H1 (cell line): ENCODE data around the gene C1RL. TPM values are rescaled to one million over a fixed set of nuclear protein-coding genes. Genes with fewer than 3 reads are reported as not detected.
A peak's percentile ranks its signal among the peaks of the same experiment; 100 is the strongest.

Experiments used
- CTCF ChIA-PET: fragments of 300-600 bp; sonication (Branson Sonifier 250); formaldehyde crosslinking; loops from one replicate; lab custom pipeline; 2021; ENCODE audit not compliant: partially characterized antibody; lab: Charles Lee
- POLR2A ChIA-PET: fragments of 300-600 bp; sonication (Branson Sonifier 250); formaldehyde crosslinking; loops from one replicate; lab custom pipeline; 2021; ENCODE audit warnings: inconsistent platforms; ENCODE audit not compliant: partially characterized antibody; lab: Charles Lee
- DNase-seq, 2 experiments: peaks; one replicate each; pipeline versions ENCODE4 v3.0.0 to v3.0.0-alpha.2; 2010 to 2022; ENCODE audit warnings: low spot score in 2 of 2, low read depth in 1 of 2, mixed read lengths in 1 of 2
- FAIRE-seq: peaks from 2 replicates; lab custom pipeline; 2011; peaks lifted over from hg19 to GRCh38; lab: Jason Lieb, UNC
- H2AFZ ChIP-seq: 2 replicates; pipeline ENCODE4 v1.8.1; 2012; ENCODE audit warnings: low read length, inconsistent platforms
- H2AK5ac ChIP-seq: 2 replicates; pipeline ENCODE4 v1.6.1; 2013; ENCODE audit warnings: low read depth, low read length
- H2BK120ac ChIP-seq: replicated peaks from 2 replicates; pipeline ENCODE3; 2013; ENCODE audit warnings: low read depth, low read length, inconsistent platforms
- H2BK12ac ChIP-seq: 2 replicates; pipeline ENCODE4 v1.6.1; 2013; ENCODE audit warnings: low read depth, low read length
- H2BK15ac ChIP-seq: 2 replicates; pipeline ENCODE4 v1.6.1; 2013; ENCODE audit warnings: low read length
- H2BK20ac ChIP-seq: 2 replicates; pipeline ENCODE4 v1.6.1; 2013; ENCODE audit warnings: low read length
- H2BK5ac ChIP-seq: 2 replicates; pipeline ENCODE4 v1.6.1; 2013; ENCODE audit warnings: low read depth, low read length
- H3K14ac ChIP-seq: 2 replicates; pipeline ENCODE4 v1.6.1; 2013; ENCODE audit warnings: inconsistent platforms; ENCODE audit not compliant: insufficient read length
- H3K18ac ChIP-seq: 2 replicates; pipeline ENCODE4 v1.6.1; 2013; ENCODE audit warnings: low read length; ENCODE audit errors: extremely low read depth
- H3K23ac ChIP-seq: 2 replicates; pipeline ENCODE4 v1.6.1; 2013; ENCODE audit warnings: inconsistent platforms; ENCODE audit not compliant: insufficient read length
- H3K23me2 ChIP-seq: 2 replicates; pipeline ENCODE4 v1.6.1; 2013; ENCODE audit warnings: low read depth, low read length
- H3K27ac ChIP-seq: 2 replicates; pipeline ENCODE4 v1.6.1; 2011; ENCODE audit warnings: low read depth, low read length, inconsistent platforms
- H3K27me3 ChIP-seq, 4 experiments: replicated peaks in 1 of 4; 1 replicate in 1 of 4; 2 replicates in 3 of 4; pipeline versions ENCODE4 v1.6.1 to v1.8.1; 2011 to 2013; ENCODE audit warnings: low read length in 3 of 4, mild to moderate bottlenecking in 3 of 4, inconsistent platforms in 2 of 4, mixed read lengths in 2 of 4, moderate library complexity in 1 of 4; ENCODE audit not compliant: control insufficient read depth in 3 of 4, insufficient read depth in 3 of 4; ENCODE audit errors: extremely low read depth in 1 of 4
- H3K36me3 ChIP-seq, 4 experiments: 2 replicates each; pipeline versions ENCODE4 v1.6.1 to v1.8.1; 2011 to 2013; ENCODE audit warnings: mild to moderate bottlenecking in 4 of 4, low read length in 3 of 4, moderate library complexity in 2 of 4, control low read depth in 1 of 4, inconsistent platforms in 1 of 4; ENCODE audit not compliant: insufficient read depth in 4 of 4, control insufficient read depth in 2 of 4
- H3K4ac ChIP-seq: replicated peaks from 2 replicates; pipeline ENCODE3; 2013; ENCODE audit warnings: low read length, low read depth, mixed read lengths, inconsistent platforms; ENCODE audit not compliant: insufficient read length
- H3K4me1 ChIP-seq, 4 experiments: replicated peaks in 1 of 4; 1 replicate in 1 of 4; 2 replicates in 3 of 4; pipeline versions ENCODE4 v1.6.1 to v1.8.1; 2011 to 2013; ENCODE audit warnings: low read length in 3 of 4, inconsistent platforms in 2 of 4, mixed read lengths in 1 of 4; ENCODE audit not compliant: insufficient read depth in 4 of 4, control insufficient read depth in 3 of 4
- H3K4me2 ChIP-seq, 2 experiments: 2 replicates each; pipeline versions ENCODE4 v1.6.1 to v1.8.1; 2011 to 2013; ENCODE audit warnings: low read depth in 2 of 2, low read length in 2 of 2, control low read depth in 1 of 2, inconsistent platforms in 1 of 2, mild to moderate bottlenecking in 1 of 2; ENCODE audit not compliant: insufficient read depth in 1 of 2
- H3K4me3 ChIP-seq, 4 experiments: fragments of 200-600, 300-600 bp in 1 of 4; sonication (generic), shearing (Covaris generic), sonication (Bioruptor Twin) in 1 of 4; 2 replicates each; pipeline versions ENCODE4 v1.5.1 to v1.8.1; 2011 to 2016; ENCODE audit warnings: low read length in 4 of 4, low read depth in 3 of 4, control low read depth in 2 of 4, inconsistent platforms in 2 of 4, mild to moderate bottlenecking in 2 of 4, mixed read lengths in 1 of 4, moderate library complexity in 1 of 4; ENCODE audit not compliant: insufficient read depth in 2 of 4; ENCODE audit errors: extremely low read depth in 1 of 4
- H3K56ac ChIP-seq: replicated peaks from 2 replicates; pipeline ENCODE3; 2013; ENCODE audit warnings: low read depth, mild to moderate bottlenecking, mixed read lengths, low read length, inconsistent platforms; ENCODE audit not compliant: insufficient read length
- H3K79me1 ChIP-seq: 2 replicates; pipeline ENCODE4 v1.6.1; 2013; ENCODE audit warnings: low read depth, low read length, control low read depth
- H3K79me2 ChIP-seq, 2 experiments: 2 replicates each; pipeline versions ENCODE4 v1.6.1 to v1.8.1; 2012 to 2013; ENCODE audit warnings: low read length in 2 of 2, mild to moderate bottlenecking in 2 of 2, inconsistent platforms in 1 of 2; ENCODE audit not compliant: insufficient read depth in 2 of 2, control insufficient read depth in 1 of 2
- H3K9ac ChIP-seq, 4 experiments: replicated peaks in 1 of 4; 1 replicate in 1 of 4; 2 replicates in 3 of 4; pipeline versions ENCODE4 v1.6.1 to v1.8.1; 2011 to 2013; ENCODE audit warnings: low read depth in 3 of 4, low read length in 3 of 4, control low read depth in 2 of 4, mild to moderate bottlenecking in 2 of 4, moderate library complexity in 2 of 4, inconsistent platforms in 1 of 4; ENCODE audit errors: extremely low read depth in 1 of 4
- H3K9me3 ChIP-seq, 2 experiments: 2 replicates each; pipeline versions ENCODE4 v1.6.1 to v1.8.1; 2012 to 2013; ENCODE audit warnings: mild to moderate bottlenecking in 2 of 2, moderate library complexity in 2 of 2, control low read depth in 1 of 2, inconsistent platforms in 1 of 2, low read depth in 1 of 2, low read length in 1 of 2, mixed read lengths in 1 of 2; ENCODE audit not compliant: insufficient read depth in 2 of 2
- H4K20me1 ChIP-seq, 2 experiments: replicated peaks in 1 of 2; 2 replicates each; pipeline versions ENCODE3 to v1.8.1; 2011 to 2013; ENCODE audit warnings: inconsistent platforms in 2 of 2, low read length in 2 of 2, mild to moderate bottlenecking in 1 of 2; ENCODE audit not compliant: insufficient read depth in 2 of 2, control insufficient read depth in 1 of 2
- H4K5ac ChIP-seq: 2 replicates; pipeline ENCODE4 v1.6.1; 2013; ENCODE audit warnings: low read length, low read depth, mixed read lengths, inconsistent platforms; ENCODE audit not compliant: insufficient read length
- H4K8ac ChIP-seq: 2 replicates; pipeline ENCODE4 v1.8.0; 2013; ENCODE audit warnings: mild to moderate bottlenecking, moderate library complexity, low read length, inconsistent platforms; ENCODE audit not compliant: insufficient read depth; ENCODE audit errors: extremely low read depth
- H4K91ac ChIP-seq: replicated peaks from 2 replicates; pipeline ENCODE3; 2013; ENCODE audit warnings: low read length, mixed read lengths, inconsistent platforms; ENCODE audit not compliant: insufficient read length
- CBX5 ChIP-seq: fragments of 300-800, 300-1000 bp; sonication (generic); IDR thresholded peaks from 2 replicates; pipeline ENCODE4 v1.7.1; 2016; ENCODE audit warnings: antibody characterized with exemption, low read length, low read depth
- RBBP5 ChIP-seq: IDR thresholded peaks from 2 replicates; pipeline ENCODE4 v1.7.1; 2012; ENCODE audit warnings: low read depth, mild to moderate bottlenecking, inconsistent platforms, low read length, moderate library complexity, borderline replicate concordance
- SP2 ChIP-seq: IDR thresholded peaks from 2 replicates; pipeline ENCODE4 v1.6.1; 2012; ENCODE audit warnings: mild to moderate bottlenecking, low read length, inconsistent platforms
- SUZ12 ChIP-seq: fragments of 200-600 bp; sonication (generic); IDR thresholded peaks from 2 replicates; pipeline ENCODE4 v1.6.1; 2012; ENCODE audit warnings: mild to moderate bottlenecking, inconsistent platforms, low read length, moderate library complexity, mixed read lengths
- WGBS, 2 experiments: shearing (Covaris generic) in 1 of 2; methylation state at CpG; one replicate each; pipeline versions ENCODE4 v1.1.6 to v1.1.7; 2013 to 2015; ENCODE audit warnings: low lambda C conversion rate in 2 of 2, mixed read lengths in 2 of 2, inconsistent platforms in 1 of 2, low coverage in 1 of 2, missing lambda C conversion rate in 1 of 2; ENCODE audit not compliant: insufficient replicate concordance in 2 of 2, insufficient coverage in 1 of 2, insufficient read length in 1 of 2; ENCODE audit errors: extremely low coverage in 1 of 2, missing lambda C conversion rate in 1 of 2; 5-methylcytosine and 5-hydroxymethylcytosine counted together
- polyA plus RNA-seq, 7 experiments: library from polyadenylated mRNA; depleted of rRNA in 3 of 7; stranded (reverse) in 5 of 7; unstranded in 2 of 7; fragments of >200 nt in 5 of 7; fragments of 200-250 nt in 2 of 7; gene quantifications; 1 replicate in 5 of 7; 2 replicates in 1 of 7; 4 replicates in 1 of 7; pipeline versions ENCODE4 v1.2.1 to v1.2.3, GENCODE V29; 2011 to 2013; ENCODE audit warnings: missing spikeins in 2 of 7, mixed read lengths in 2 of 7
- total RNA-seq: library from RNA; stranded (reverse); fragmentation: NEBNext Ultra II Directional; extraction: Animal tissue kit (Norgen Biotek cat#: 25700); gene quantifications from 2 replicates; pipeline ENCODE4 v1.2.1, GENCODE V29; 2021

The C1RL gene
- total and polyA plus RNA-seq, 2 of the 8 experiments (the other 6 are each of a cell fraction or from before 2014, with no cell fraction given), result 11.4 to 15.5 TPM

DNA sequence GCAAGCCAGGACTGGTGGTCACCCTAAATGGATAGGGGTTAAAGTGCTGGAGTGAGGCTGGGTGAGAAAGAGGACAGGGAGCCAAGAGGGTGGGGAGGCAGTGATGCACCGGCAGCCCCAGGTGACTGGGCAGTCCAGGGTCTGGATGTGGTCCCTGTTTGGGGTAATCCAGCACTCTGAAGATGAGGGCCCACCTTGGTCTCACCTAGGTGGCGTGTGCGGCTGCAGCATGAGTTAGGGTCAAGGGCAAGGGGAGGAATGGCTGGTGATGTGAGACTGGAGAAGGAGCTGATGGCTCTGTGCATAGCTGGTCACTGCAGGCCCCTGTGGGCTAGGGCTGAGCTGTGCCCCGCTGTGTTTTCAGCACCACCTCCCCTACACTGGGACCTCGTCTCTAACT, 1.6 kb upstream of the C1RL start:
- Histone ChIP-seq H4K8ac (no peak overlapping the region), H3K79me1 (no peaks in the 10 kb centered on the region), H2BK20ac (no peak overlapping the region), H3K18ac (no peak overlapping the region), H2BK120ac (no peak overlapping the region), H3K4ac (no peak overlapping the region), H2AFZ (no peak overlapping the region), H3K14ac (no peak overlapping the region), H2BK5ac (no peak overlapping the region), H3K56ac (no peak overlapping the region), H4K20me1 (peaks cover 0 to 1% of the 10 kb centered on the region in 2 experiments), H3K4me1 (0 out of 7 replicates have a peak, but pooled peaks cover 0 to 2% (median 0%) of the 10 kb centered on the region in 4 experiments), H3K23me2 (peaks cover 4% of the 10 kb centered on the region), H2AK5ac (peak overlapping the region; percentile 28; the same call in 1 of the 2 replicates), H3K4me2 (no peak overlapping the region), H3K27me3 (no peaks in the 10 kb centered on the region), H3K9me3 (peaks cover 0 to 3% of the 10 kb centered on the region in 2 experiments; a peak in 2 of 4 replicates), H3K9ac (no peak overlapping the region), H3K36me3 (no peaks in the 10 kb centered on the region; a peak in 1 of 8 replicates), H2BK12ac (no peak overlapping the region), H3K23ac (no peak overlapping the region), H3K79me2 (no peaks in the 10 kb centered on the region), H3K27ac (no peak overlapping the region), H2BK15ac (no peak overlapping the region), H4K91ac (no peak overlapping the region), H4K5ac (no peak overlapping the region), H3K4me3 (no peak overlapping the region)
- 84% methylated on average over 5 of the region's 5 CpGs; no CpG with 5 or more reads in 1 of the 2 experiments for WGBS, 2 experiments
- DNase-seq (no peak), FAIRE-seq (no peak)
- POLR2A ChIA-PET, result interaction anchor here (1.5 to 4.9 kb wide), 7 partner anchors 8 to 185 kb away, joined by 4 to 39 read pairs (median 14); partner anchors contain the start of genes C12orf57, C1S, CLSTN3 and RNU7-1
- CTCF ChIA-PET, result interaction anchor here (0.6 to 4.1 kb wide), 21 partner anchors 10 to 244 kb away, joined by 3 to 58 read pairs (median 5); partner anchors contain the start of genes C1S and LPCAT3
- no peak for TF ChIP-seq CBX5
- no peak for TF ChIP-seq SP2
- no peak for TF ChIP-seq RBBP5
- TF ChIP-seq SUZ12, result no peak
